ENCODE measurements around the gene SH3RF3.
A peak's percentile ranks its signal among the peaks of the same experiment; 100 is the strongest.

SH3RF3 gene

GRCh38 chr2:109272461-109272860 is 143.5 kb downstream of the SH3RF3 start:
- peak in 7 of 58 donors; percentile 22 to 36 (median 25) for DNase-seq

- DNase-seq = no peak
Measured at GRCh38 chr2:109275120-109276012, 146.4 kb downstream of the SH3RF3 start.

- DNase-seq = no peak
Measured at GRCh38 chr2:109277406-109277805, 148.4 kb downstream of the SH3RF3 start.

GRCh38 chr2:109279243-109279860 is 150.3 kb downstream of the SH3RF3 start:
- DNase-seq = no peak

GRCh38 chr2:109280804-109281203 is 151.8 kb downstream of the SH3RF3 start:
- peak in 2 of 58 donors; percentile 17 to 20 for DNase-seq

GRCh38 chr2:109282360-109282759 is 153.4 kb downstream of the SH3RF3 start:
- no peak for DNase-seq

- no peak for DNase-seq
Measured at GRCh38 chr2:109282865-109283264, 153.9 kb downstream of the SH3RF3 start.

GRCh38 chr2:109284826-109285225 is 155.8 kb downstream of the SH3RF3 start:
- peak in 16 of 58 donors; percentile 5 to 51 (median 26) for DNase-seq

GRCh38 chr2:109285244-109285651 is 156.2 kb downstream of the SH3RF3 start:
- peak in 3 of 58 donors; percentile 3 to 51 (median 14) for DNase-seq

- DNase-seq = no peak
Measured at GRCh38 chr2:109287413-109287812, 158.4 kb downstream of the SH3RF3 start.

- no peak for DNase-seq
Measured at GRCh38 chr2:109287838-109288237, 158.8 kb downstream of the SH3RF3 start.

- peak in 5 of 58 donors; percentile 9 to 35 (median 20) for DNase-seq
Measured at GRCh38 chr2:109288544-109289368, 159.8 kb downstream of the SH3RF3 start.

GRCh38 chr2:109289504-109290222 is 160.7 kb downstream of the SH3RF3 start:
- DNase-seq = no peak

- peak in 45 of 58 donors; percentile 6 to 74 (median 42) for DNase-seq
Measured at GRCh38 chr2:109290887-109291643, 162.1 kb downstream of the SH3RF3 start.

GRCh38 chr2:109292386-109292785 is 163.4 kb downstream of the SH3RF3 start:
- peak in 1 of 58 donors; percentile 45 for DNase-seq

- DNase-seq = no peak
Measured at GRCh38 chr2:109293663-109294062, 164.7 kb downstream of the SH3RF3 start.

GRCh38 chr2:109294523-109294922 is 165.5 kb downstream of the SH3RF3 start:
- no peak for DNase-seq

- DNase-seq = no peak
Measured at GRCh38 chr2:109295070-109295780, 166.2 kb downstream of the SH3RF3 start.

GRCh38 chr2:109295781-109296117 is 166.7 kb downstream of the SH3RF3 start:
- no peak for DNase-seq

All from anterior cingulate cortex (tissue), 58 donors.